GM10266 (cell line): ENCODE data around the gene PLA2G4D.

Source experiments
- DNase-seq: peaks from one replicate; pipeline ENCODE4 v3.0.0; 2012; ENCODE audit errors: extremely low spot score
- CTCF ChIP-seq: IDR thresholded peaks from 2 replicates; pipeline ENCODE4 v1.5.1; 2012; ENCODE audit warnings: mild to moderate bottlenecking, low read depth; ENCODE audit not compliant: control insufficient read depth, insufficient read depth; ENCODE audit errors: missing control alignments

The PLA2G4D gene

GRCh38 chr15:42033214-42033873 is 61.0 kb downstream of the PLA2G4D start:
- no peak for TF ChIP-seq CTCF
- no peak for DNase-seq

- TF ChIP-seq CTCF = no peak
- no peak for DNase-seq
Observed at GRCh38 chr15:42032376-42033213, 61.8 kb downstream of the PLA2G4D start.

- DNase-seq = no peak
- no peak for TF ChIP-seq CTCF
Observed at GRCh38 chr15:42031198-42031915, 63.0 kb downstream of the PLA2G4D start.

GRCh38 chr15:42027521-42027920 is 66.8 kb downstream of the PLA2G4D start:
- no peak for DNase-seq

GRCh38 chr15:42024303-42024702 is 70.1 kb downstream of the PLA2G4D start:
- no peak for TF ChIP-seq CTCF
- no peak for DNase-seq

More at GRCh38 chr15:42027521-42027920, 66.8 kb downstream of the PLA2G4D start:
- TF ChIP-seq CTCF = no peak

- no peak for DNase-seq
- no peak for TF ChIP-seq CTCF
Observed at GRCh38 chr15:42021593-42021992, 72.8 kb downstream of the PLA2G4D start.

- DNase-seq = no peak
- no peak for TF ChIP-seq CTCF
Observed at GRCh38 chr15:42020713-42021273, 73.6 kb downstream of the PLA2G4D start, which contains the start of gene PLA2G4E. Gene PLA2G4E, minus strand, starts transcription at chr15:42021042. Its CDS starts 12 bp downstream, at chr15:42021030.
